ENCODE measurements around the gene STPG1.

The STPG1 gene

GRCh38 chr1:24410750-24411149 lies 2.8 kb downstream of the STPG1 start:
- no peak for DNase-seq (ENCODE audit: low spot score)
- no peak for TF ChIP-seq CTCF (IDR thresholded peaks at IDR 0.05; ENCODE audit: extremely low read depth, missing control alignments)

GRCh38 chr1:24409535-24409934 lies 4.0 kb downstream of the STPG1 start:
- no peak for DNase-seq (ENCODE audit: low spot score)
- no peak for TF ChIP-seq CTCF (IDR thresholded peaks at IDR 0.05; ENCODE audit: extremely low read depth, missing control alignments)

GRCh38 chr1:24406788-24407187 lies 6.8 kb downstream of the STPG1 start:
- TF ChIP-seq CTCF (IDR thresholded peaks at IDR 0.05; ENCODE audit: extremely low read depth, missing control alignments) = no peak
- DNase-seq (ENCODE audit: low spot score) = no peak

GRCh38 chr1:24403806-24404205 lies 9.8 kb downstream of the STPG1 start:
- DNase-seq (ENCODE audit: low spot score) = no peak
- no peak for TF ChIP-seq CTCF (IDR thresholded peaks at IDR 0.05; ENCODE audit: extremely low read depth, missing control alignments)

- no peak for TF ChIP-seq CTCF (IDR thresholded peaks at IDR 0.05; ENCODE audit: extremely low read depth, missing control alignments)
- DNase-seq (ENCODE audit: low spot score) = no peak
Observed at GRCh38 chr1:24400065-24400464, 13.5 kb downstream of the STPG1 start.

GRCh38 chr1:24393892-24394291 lies 19.7 kb downstream of the STPG1 start:
- no peak for TF ChIP-seq CTCF (IDR thresholded peaks at IDR 0.05; ENCODE audit: extremely low read depth, missing control alignments)
- no peak for DNase-seq (ENCODE audit: low spot score)

GRCh38 chr1:24392982-24393650 lies 20.5 kb downstream of the STPG1 start:
- no peak for TF ChIP-seq CTCF (IDR thresholded peaks at IDR 0.05; ENCODE audit: extremely low read depth, missing control alignments)
- DNase-seq (ENCODE audit: low spot score) = no peak
